Osteoblast (primary cell): ENCODE results near the gene DCC. TPM values are rescaled to one million over a fixed set of nuclear protein-coding genes. Genes with fewer than 3 reads are reported as not detected.
"Not testable (repeated sequence)": the region's sequence is repeated elsewhere in the genome, so short reads cannot be mapped to it uniquely, and the experiment has no call there.

ENCODE experiments used
- DNase-seq: peaks from one replicate; pipeline ENCODE4 v3.0.0; 2011; ENCODE audit warnings: low spot score, mixed read lengths; ENCODE audit not compliant: insufficient read length; ENCODE audit errors: missing footprints
- H2AFZ ChIP-seq: 2 replicates; pipeline ENCODE4 v1.6.0; 2011; ENCODE audit warnings: mild to moderate bottlenecking, low read length
- H3K27ac ChIP-seq: 2 replicates; pipeline ENCODE4 v1.5.1; 2011; ENCODE audit warnings: mild to moderate bottlenecking, low read depth, low read length, moderate library complexity
- H3K27me3 ChIP-seq: 2 replicates; pipeline ENCODE4 v1.6.0; 2012; ENCODE audit warnings: mild to moderate bottlenecking, control low read depth, inconsistent platforms, low read length, moderate library complexity; ENCODE audit not compliant: insufficient read depth
- H3K36me3 ChIP-seq: 2 replicates; pipeline ENCODE4 v1.5.1; 2011; ENCODE audit warnings: mild to moderate bottlenecking, low read length, control low read depth, moderate library complexity; ENCODE audit not compliant: insufficient read depth
- H3K4me1 ChIP-seq: 2 replicates; pipeline ENCODE4 v1.5.1; 2011; ENCODE audit warnings: mild to moderate bottlenecking, low read length, control low read depth, moderate library complexity; ENCODE audit not compliant: insufficient read depth
- H3K4me2 ChIP-seq: 2 replicates; pipeline ENCODE4 v1.6.0; 2011; ENCODE audit warnings: mild to moderate bottlenecking, low read length; ENCODE audit not compliant: insufficient read depth
- H3K4me3 ChIP-seq: fragments of 200-600 bp; sonication (generic); 3 replicates; pipeline ENCODE4 v1.5.1; 2012; ENCODE audit warnings: mild to moderate bottlenecking, low read length, inconsistent platforms; ENCODE audit not compliant: insufficient read depth
- H3K79me2 ChIP-seq: 2 replicates; pipeline ENCODE4 v1.6.0; 2012; ENCODE audit warnings: mild to moderate bottlenecking, low read length, control low read depth, inconsistent platforms; ENCODE audit not compliant: insufficient read depth
- H3K9me3 ChIP-seq: 2 replicates; pipeline ENCODE4 v1.5.1; 2011; ENCODE audit warnings: low read depth, low read length, control low read depth
- H4K20me1 ChIP-seq: 2 replicates; pipeline ENCODE4 v1.6.0; 2012; ENCODE audit warnings: mild to moderate bottlenecking, low read length, control low read depth; ENCODE audit not compliant: insufficient read depth
- total RNA-seq: library from RNA; depleted of rRNA; stranded (reverse); fragments of >200 nt; gene quantifications from 2 replicates; pipeline ENCODE4 v1.2.3, GENCODE V29; 2012
- TF ChIP-seq, protein P1 (sequence below): IDR thresholded peaks from 2 replicates; pipeline ENCODE4 v1.5.1; 2011; ENCODE audit warnings: mild to moderate bottlenecking, low read depth, low read length, moderate library complexity; ENCODE audit errors: extremely low read depth

The DCC gene
- total RNA-seq, 1 donor = not detected

DNA sequence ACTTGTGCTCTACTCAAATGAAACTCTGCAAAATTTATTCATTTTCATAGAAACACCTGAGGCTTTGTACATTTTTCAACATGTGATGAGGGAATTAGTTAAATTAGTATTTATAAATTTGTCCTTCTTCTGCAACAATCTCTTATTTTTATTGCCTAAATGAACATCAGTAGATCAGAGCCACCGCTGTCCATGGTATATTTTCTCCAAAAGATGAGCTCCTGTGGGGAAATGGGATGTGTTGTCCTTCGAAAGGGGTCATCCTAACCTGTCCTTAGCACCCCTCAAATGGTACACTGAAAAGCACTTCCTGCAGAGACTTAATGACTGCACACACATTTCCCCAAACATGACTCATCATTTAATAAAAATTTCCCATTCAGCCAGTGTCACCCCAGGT lies 1169.9 kb downstream of the DCC start:
- Histone ChIP-seq H3K27me3 (no peaks in the 10 kb centered on the region), H3K4me2 (no peak overlapping the region), H3K36me3 (no peaks in the 10 kb centered on the region), H2AFZ (no peak overlapping the region), H4K20me1 (no peaks in the 10 kb centered on the region), H3K9me3 (no peaks in the 10 kb centered on the region), H3K79me2 (no peaks in the 10 kb centered on the region), H3K4me3 (no peak overlapping the region), H3K4me1 (no peaks in the 10 kb centered on the region), H3K27ac (no peak overlapping the region)
- DNase-seq = peak; percentile 29
- TF ChIP-seq, protein P1, sequence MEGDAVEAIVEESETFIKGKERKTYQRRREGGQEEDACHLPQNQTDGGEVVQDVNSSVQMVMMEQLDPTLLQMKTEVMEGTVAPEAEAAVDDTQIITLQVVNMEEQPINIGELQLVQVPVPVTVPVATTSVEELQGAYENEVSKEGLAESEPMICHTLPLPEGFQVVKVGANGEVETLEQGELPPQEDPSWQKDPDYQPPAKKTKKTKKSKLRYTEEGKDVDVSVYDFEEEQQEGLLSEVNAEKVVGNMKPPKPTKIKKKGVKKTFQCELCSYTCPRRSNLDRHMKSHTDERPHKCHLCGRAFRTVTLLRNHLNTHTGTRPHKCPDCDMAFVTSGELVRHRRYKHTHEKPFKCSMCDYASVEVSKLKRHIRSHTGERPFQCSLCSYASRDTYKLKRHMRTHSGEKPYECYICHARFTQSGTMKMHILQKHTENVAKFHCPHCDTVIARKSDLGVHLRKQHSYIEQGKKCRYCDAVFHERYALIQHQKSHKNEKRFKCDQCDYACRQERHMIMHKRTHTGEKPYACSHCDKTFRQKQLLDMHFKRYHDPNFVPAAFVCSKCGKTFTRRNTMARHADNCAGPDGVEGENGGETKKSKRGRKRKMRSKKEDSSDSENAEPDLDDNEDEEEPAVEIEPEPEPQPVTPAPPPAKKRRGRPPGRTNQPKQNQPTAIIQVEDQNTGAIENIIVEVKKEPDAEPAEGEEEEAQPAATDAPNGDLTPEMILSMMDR = no peak

DNA sequence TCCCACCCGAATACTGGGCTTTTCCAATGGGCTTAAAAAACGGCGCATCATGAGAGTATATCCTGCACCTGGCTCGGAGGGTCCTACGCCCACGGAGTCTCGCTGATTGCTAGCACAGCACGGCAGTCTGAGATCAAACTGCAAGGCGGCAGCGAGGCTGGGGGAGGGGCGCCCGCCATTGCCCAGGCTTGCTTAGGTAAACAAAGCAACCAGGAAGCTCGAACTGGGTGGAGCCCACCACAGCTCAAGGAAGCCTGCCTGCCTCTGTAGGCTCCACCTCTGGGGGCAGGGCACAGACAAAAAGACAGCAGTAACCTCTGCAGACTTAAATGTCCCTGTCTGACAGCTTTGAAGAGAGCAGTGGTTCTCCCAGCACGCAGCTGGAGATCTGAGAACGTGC lies 1171.7 kb downstream of the DCC start:
- H3K79me2 ChIP-seq, H4K20me1 ChIP-seq, H3K4me3 ChIP-seq, H2AFZ ChIP-seq, H3K27ac ChIP-seq, H3K9me3 ChIP-seq, H3K4me1 ChIP-seq, DNase-seq, H3K36me3 ChIP-seq, H3K4me2 ChIP-seq, H3K27me3 ChIP-seq: not testable (repeated sequence)

DNA sequence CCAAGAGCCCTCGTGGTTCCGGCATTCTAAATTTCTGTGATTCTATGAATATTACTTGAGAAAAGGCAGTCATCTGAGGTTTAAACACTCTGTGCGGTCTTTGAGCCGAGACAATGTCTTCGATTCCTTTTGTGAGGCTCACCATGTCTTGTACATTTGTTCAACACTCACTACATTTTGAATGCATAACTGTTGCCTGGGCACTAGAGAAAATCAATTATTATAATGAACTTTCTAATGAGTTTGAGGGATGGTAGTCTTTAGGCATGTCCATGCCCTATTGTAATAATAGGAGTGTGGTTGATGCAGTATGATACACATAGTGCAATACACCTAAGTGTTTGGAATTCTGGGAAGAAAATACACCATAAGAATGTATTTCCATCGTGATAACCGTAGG lies 1181.1 kb downstream of the DCC start:
- Histone ChIP-seq H3K79me2 (no peaks in the 10 kb centered on the region), H3K9me3 (peaks cover 4% of the 10 kb centered on the region), H3K27me3 (no peaks in the 10 kb centered on the region), H3K36me3 (no peaks in the 10 kb centered on the region), H3K4me1 (no peaks in the 10 kb centered on the region), H3K4me3 (no peak overlapping the region), H2AFZ (no peak overlapping the region), H3K27ac (no peak overlapping the region), H3K4me2 (no peak overlapping the region), H4K20me1 (no peaks in the 10 kb centered on the region)
- no peak for DNase-seq
- TF ChIP-seq, protein P1 = no peak

DNA sequence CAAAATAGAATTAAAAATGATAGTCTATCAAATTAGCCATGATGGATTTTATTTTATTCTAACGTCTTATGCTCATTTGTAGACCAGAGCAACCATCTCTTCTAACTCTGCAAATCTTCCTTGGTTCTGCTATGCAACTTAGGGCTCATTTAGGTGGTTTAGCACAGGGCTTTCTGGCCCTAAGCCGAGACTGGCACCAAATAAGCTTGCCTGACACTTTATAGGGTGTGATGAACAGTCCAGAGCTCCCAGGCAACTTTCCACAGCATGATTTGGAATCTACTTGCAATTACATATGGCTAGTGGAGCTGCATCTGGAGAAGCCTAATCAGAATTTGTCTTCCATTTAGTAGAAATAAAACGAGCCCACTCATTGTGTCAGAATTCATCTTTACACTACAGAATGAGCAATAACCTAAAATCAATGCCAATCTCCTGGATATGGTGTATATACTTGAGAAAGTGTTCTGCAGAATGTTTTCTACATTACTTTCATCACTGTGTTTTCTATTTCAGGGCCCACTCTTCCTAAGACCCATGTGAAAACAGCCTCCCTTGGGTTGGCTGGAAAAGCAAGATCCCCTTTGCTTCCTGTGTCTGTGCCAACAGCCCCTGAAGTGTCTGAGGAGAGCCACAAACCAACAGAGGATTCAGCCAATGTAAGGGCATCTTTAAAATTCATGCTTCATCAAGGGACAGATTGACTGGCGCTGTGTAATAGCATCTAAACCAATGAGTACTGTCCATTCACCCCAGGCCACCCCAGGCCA lies 1186.3 kb downstream of the DCC start:
- TF ChIP-seq, protein P1 = no peak
- no peak for DNase-seq
- no peak overlapping the region for H3K27ac ChIP-seq

More for the DNA sequence above, 1186.3 kb downstream of the DCC start:
- Histone ChIP-seq H3K4me2 (no peak overlapping the region), H3K9me3 (no peaks in the 10 kb centered on the region), H3K4me3 (no peak overlapping the region), H2AFZ (no peak overlapping the region), H3K36me3 (no peaks in the 10 kb centered on the region), H4K20me1 (no peaks in the 10 kb centered on the region), H3K79me2 (no peaks in the 10 kb centered on the region), H3K4me1 (no peaks in the 10 kb centered on the region), H3K27me3 (no peaks in the 10 kb centered on the region)
